HEK293T (cell line): Measurements from ENCODE around the gene LRRN4CL.
A peak's percentile ranks its signal among the peaks of the same experiment; 100 is the strongest.

Experiments
- BHLHE40 ChIP-seq: fragments of 450-650 bp; IDR thresholded peaks from 2 replicates; pipeline ENCODE4 v1.6.1; 2016; ENCODE audit warnings: mild to moderate bottlenecking, moderate library complexity, borderline replicate concordance
- CTBP1 ChIP-seq: fragments of 450-650 bp; IDR thresholded peaks from 2 replicates; pipeline ENCODE4 v1.6.1; 2016; ENCODE audit warnings: borderline replicate concordance
- FOXA1 ChIP-seq: fragments of 450-650 bp; IDR thresholded peaks from 2 replicates; pipeline ENCODE4 v1.6.1; 2016; ENCODE audit warnings: mild to moderate bottlenecking
- FOXK2 ChIP-seq: fragments of 450-650 bp; IDR thresholded peaks from 2 replicates; pipeline ENCODE4 v1.6.1; 2016; ENCODE audit warnings: mild to moderate bottlenecking
- FOXM1 ChIP-seq: fragments of 450-650 bp; IDR thresholded peaks from 2 replicates; pipeline ENCODE4 v1.6.1; 2017; ENCODE audit warnings: mild to moderate bottlenecking, borderline replicate concordance
- HDGF ChIP-seq: fragments of 450-650 bp; IDR thresholded peaks from 2 replicates; pipeline ENCODE4 v1.6.1; 2017; ENCODE audit warnings: antibody characterized with exemption, borderline replicate concordance
- L3MBTL2 ChIP-seq: fragments of 450-650 bp; conservative IDR thresholded peaks from 2 replicates; pipeline ENCODE4 v1.6.1; 2016; ENCODE audit warnings: mild to moderate bottlenecking
- LEF1 ChIP-seq: fragments of 450-650 bp; IDR thresholded peaks from 2 replicates; pipeline ENCODE4 v1.6.1; 2017; ENCODE audit warnings: mild to moderate bottlenecking, borderline replicate concordance
- NFRKB ChIP-seq: fragments of 450-650 bp; IDR thresholded peaks from 2 replicates; pipeline ENCODE4 v1.6.1; 2016; ENCODE audit warnings: mild to moderate bottlenecking, moderate library complexity
- SP1 ChIP-seq: fragments of 450-650 bp; IDR thresholded peaks from 2 replicates; pipeline ENCODE4 v1.6.1; 2017
- SUZ12 ChIP-seq: fragments of 450-650 bp; IDR thresholded peaks from 2 replicates; pipeline ENCODE4 v1.6.1; 2016; ENCODE audit warnings: mild to moderate bottlenecking
- TARDBP ChIP-seq: fragments of 450-650 bp; IDR thresholded peaks from 2 replicates; pipeline ENCODE4 v1.6.1; 2016
- TF ChIP-seq, protein P1 (sequence below): fragments of 450-650 bp; IDR thresholded peaks from 2 replicates; pipeline ENCODE4 v1.6.1; 2016

DNA sequence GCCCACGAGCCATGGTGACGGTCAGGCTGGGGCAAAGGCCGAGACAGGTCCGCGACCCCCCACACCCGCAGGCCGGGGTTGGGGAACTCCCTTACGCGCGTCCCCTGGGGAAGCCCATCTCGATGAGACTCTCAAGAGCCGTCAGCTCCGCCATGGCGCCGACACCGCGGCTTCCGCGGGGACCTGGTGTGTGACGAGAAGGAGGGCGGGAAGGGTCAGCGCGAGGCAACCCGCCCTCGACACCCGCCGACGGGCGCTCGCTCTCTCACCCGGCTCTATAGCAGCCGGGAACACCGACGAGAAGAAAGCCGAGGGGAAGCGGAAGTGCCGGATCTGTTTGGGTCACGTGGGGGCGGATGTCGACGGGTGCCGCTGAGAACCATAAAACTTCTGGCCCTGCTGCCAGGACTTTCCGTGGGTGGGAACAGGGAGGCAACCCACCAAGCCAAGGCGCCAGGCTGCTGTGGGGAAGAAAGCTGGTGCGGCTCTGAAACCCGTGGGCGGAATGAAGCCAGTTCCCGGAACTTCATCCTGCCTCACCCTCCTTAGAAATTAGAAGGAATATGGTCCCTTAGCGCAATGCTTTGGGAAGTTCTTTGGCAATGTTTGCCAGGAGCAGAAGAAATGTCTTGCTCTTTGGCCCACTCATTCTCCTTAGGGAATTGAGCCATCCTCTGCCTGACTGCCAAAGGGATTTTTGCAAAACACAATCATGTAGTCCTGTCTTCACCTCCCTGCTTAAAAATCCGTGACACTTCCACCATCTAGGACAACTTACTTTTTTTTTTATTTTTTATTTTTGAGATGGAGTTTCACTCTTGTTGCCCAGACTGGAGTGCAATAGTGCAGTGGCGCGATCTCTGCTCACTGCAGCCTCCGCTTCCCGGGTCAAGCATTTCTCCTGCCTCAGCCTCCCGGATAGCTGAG is 10.3 kb downstream of the LRRN4CL start, which contains the start of gene UBXN1:
- TF ChIP-seq SUZ12 (no peak), LEF1 (no peak), NFRKB (no peak), HDGF (no peak), L3MBTL2 (peak; percentile 86), SP1 (no peak), FOXA1 (no peak), CTBP1 (no peak), FOXM1 (no peak), BHLHE40 (no peak), FOXK2 (no peak), TARDBP (no peak)
- TF ChIP-seq, protein P1, sequence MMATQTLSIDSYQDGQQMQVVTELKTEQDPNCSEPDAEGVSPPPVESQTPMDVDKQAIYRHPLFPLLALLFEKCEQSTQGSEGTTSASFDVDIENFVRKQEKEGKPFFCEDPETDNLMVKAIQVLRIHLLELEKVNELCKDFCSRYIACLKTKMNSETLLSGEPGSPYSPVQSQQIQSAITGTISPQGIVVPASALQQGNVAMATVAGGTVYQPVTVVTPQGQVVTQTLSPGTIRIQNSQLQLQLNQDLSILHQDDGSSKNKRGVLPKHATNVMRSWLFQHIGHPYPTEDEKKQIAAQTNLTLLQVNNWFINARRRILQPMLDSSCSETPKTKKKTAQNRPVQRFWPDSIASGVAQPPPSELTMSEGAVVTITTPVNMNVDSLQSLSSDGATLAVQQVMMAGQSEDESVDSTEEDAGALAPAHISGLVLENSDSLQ = no peak
